ENCODE data around the gene TP53AIP1. TPM values are rescaled to one million over a fixed set of nuclear protein-coding genes. Genes with fewer than 3 reads are reported as not detected.

Gene TP53AIP1
- total and polyA plus RNA-seq, 4 experiments from 2014 or later = not detected

DNA sequence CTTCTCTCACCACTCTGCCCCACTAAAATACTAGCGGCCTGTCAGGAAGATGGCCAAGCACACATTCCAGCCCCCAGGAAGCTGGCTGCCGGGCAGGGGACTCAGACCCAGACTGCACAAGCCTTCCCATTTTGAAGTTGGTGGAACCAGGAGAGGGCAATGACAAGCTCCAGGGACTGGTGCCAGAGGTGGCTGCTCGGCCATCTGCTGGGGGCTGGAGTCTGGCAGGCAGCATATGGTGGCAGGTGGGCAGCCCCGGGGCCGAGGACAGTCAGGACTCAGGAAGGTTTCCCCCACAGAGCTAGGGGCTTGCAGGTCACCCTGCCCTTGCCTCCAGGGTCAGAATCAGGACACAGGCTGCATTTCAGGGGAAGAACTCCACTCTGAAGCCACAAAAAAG, 28.9 kb downstream of the TP53AIP1 start:
- H3K27ac ChIP-seq (ENCODE audit: low read depth, low read length) = no peak overlapping the region
- Mint-ChIP-seq H3K27ac (no peak overlapping the region), H3K4me1 (no peaks in the 10 kb centered on the region), H3K27me3 (peaks cover 21 to 40% of the 10 kb centered on the region in 2 donors), H3K36me3 (peaks cover 0 to 3% of the 10 kb centered on the region in 2 donors), H3K4me3 (no peak overlapping the region), H3K9me3 (peaks cover 0 to 3% (median 0%) of the 10 kb centered on the region in 8 donors)
- no peak for DNase-seq
- H3K36me3 ChIP-seq (ENCODE audit: insufficient read depth, low read length) = no peaks in the 10 kb centered on the region
- ChIA-PET CTCF (ENCODE audit: partially characterized antibody) (interaction anchor here (2.3 kb wide), 1 partner anchor 29 kb away, joined by 8 read pairs; no protein-coding TSS in a partner anchor), POLR2A (ENCODE audit: partially characterized antibody) (no interaction called here)
- H3K4me3 ChIP-seq (ENCODE audit: low read length in 2 of 2) = no peak overlapping the region
- no peaks in the 10 kb centered on the region for H3K4me1 ChIP-seq (ENCODE audit: insufficient read depth, low read length)
- no peaks in the 10 kb centered on the region for H3K9me3 ChIP-seq (ENCODE audit: control insufficient read depth in 1 of 2, low read length in 2 of 2)
- H3K27me3 ChIP-seq (ENCODE audit: insufficient read depth, low read length) = peaks cover 10% of the 10 kb centered on the region
- intact Hi-C loops (cut with micrococcal nuclease) = no loop called here

DNA sequence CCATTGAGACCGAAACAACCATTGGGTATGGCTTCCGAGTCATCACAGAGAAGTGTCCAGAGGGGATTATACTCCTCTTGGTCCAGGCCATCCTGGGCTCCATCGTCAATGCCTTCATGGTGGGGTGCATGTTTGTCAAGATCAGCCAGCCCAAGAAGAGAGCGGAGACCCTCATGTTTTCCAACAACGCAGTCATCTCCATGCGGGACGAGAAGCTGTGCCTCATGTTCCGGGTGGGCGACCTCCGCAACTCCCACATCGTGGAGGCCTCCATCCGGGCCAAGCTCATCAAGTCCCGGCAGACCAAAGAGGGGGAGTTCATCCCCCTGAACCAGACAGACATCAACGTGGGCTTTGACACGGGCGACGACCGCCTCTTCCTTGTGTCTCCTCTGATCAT, 31.0 kb downstream of the TP53AIP1 start:
- peaks cover 0 to under 1% (median 0%) of the 10 kb centered on the region in 4 donors for H3K4me1 Mint-ChIP-seq
- peaks cover 0 to 3% (median 0%) of the 10 kb centered on the region in 8 donors for H3K9me3 Mint-ChIP-seq
- Histone ChIP-seq H3K4me3 (ENCODE audit: low read length in 2 of 2) (no peak overlapping the region), H3K9me3 (ENCODE audit: control insufficient read depth in 1 of 2, low read length in 2 of 2) (no peaks in the 10 kb centered on the region), H3K4me1 (ENCODE audit: insufficient read depth, low read length) (peaks cover under 1% of the 10 kb centered on the region), H3K36me3 (ENCODE audit: insufficient read depth, low read length) (no peaks in the 10 kb centered on the region), H3K27ac (ENCODE audit: low read depth, low read length) (no peak overlapping the region), H3K27me3 (ENCODE audit: insufficient read depth, low read length) (peaks cover 14% of the 10 kb centered on the region)
- peaks cover 24 to 33% of the 10 kb centered on the region in 2 donors for H3K27me3 Mint-ChIP-seq
- no peak for DNase-seq
- H3K36me3 Mint-ChIP-seq = no peaks in the 10 kb centered on the region
- POLR2A ChIA-PET (ENCODE audit: partially characterized antibody) = no interaction called here
- no peak overlapping the region for H3K4me3 Mint-ChIP-seq
- CTCF ChIA-PET (ENCODE audit: partially characterized antibody) = interaction anchor here (11.7 kb wide), 1 partner anchor 26 kb away, joined by 104 read pairs; no protein-coding TSS in a partner anchor
- intact Hi-C loops (cut with micrococcal nuclease) = no loop called here
- H3K27ac Mint-ChIP-seq = no peak overlapping the region

DNA sequence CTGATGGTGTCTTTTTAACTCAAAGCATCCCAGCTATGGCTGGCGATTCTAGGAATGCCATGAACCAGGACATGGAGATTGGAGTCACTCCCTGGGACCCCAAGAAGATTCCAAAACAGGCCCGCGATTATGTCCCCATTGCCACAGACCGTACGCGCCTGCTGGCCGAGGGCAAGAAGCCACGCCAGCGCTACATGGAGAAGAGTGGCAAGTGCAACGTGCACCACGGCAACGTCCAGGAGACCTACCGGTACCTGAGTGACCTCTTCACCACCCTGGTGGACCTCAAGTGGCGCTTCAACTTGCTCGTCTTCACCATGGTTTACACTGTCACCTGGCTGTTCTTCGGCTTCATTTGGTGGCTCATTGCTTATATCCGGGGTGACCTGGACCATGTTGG, 31.4 kb downstream of the TP53AIP1 start:
- no peak for DNase-seq
- H3K27me3 Mint-ChIP-seq = peaks cover 24 to 32% of the 10 kb centered on the region in 2 donors
- no peaks in the 10 kb centered on the region for H3K9me3 ChIP-seq (ENCODE audit: control insufficient read depth in 1 of 2, low read length in 2 of 2)
- H3K36me3 Mint-ChIP-seq = no peaks in the 10 kb centered on the region
- intact Hi-C loops (cut with micrococcal nuclease) = no loop called here
- CTCF ChIA-PET (ENCODE audit: partially characterized antibody) = interaction anchor here (11.7 kb wide), 1 partner anchor 25 kb away, joined by 104 read pairs; no protein-coding TSS in a partner anchor
- H3K27me3 ChIP-seq (ENCODE audit: insufficient read depth, low read length) = peaks cover 18% of the 10 kb centered on the region
- H3K27ac ChIP-seq (ENCODE audit: low read depth, low read length) = no peak overlapping the region
- H3K4me3 ChIP-seq (ENCODE audit: low read length in 2 of 2) = no peak overlapping the region
- peaks cover under 1 to 5% (median 2%) of the 10 kb centered on the region in 4 donors for H3K4me1 Mint-ChIP-seq
- peaks cover 0 to 3% (median 0%) of the 10 kb centered on the region in 8 donors for H3K9me3 Mint-ChIP-seq
- no peak overlapping the region for H3K27ac Mint-ChIP-seq
- no peak overlapping the region for H3K4me3 Mint-ChIP-seq
- H3K36me3 ChIP-seq (ENCODE audit: insufficient read depth, low read length) = no peaks in the 10 kb centered on the region
- POLR2A ChIA-PET (ENCODE audit: partially characterized antibody) = no interaction called here
- peaks cover 5% of the 10 kb centered on the region for H3K4me1 ChIP-seq (ENCODE audit: insufficient read depth, low read length)

DNA sequence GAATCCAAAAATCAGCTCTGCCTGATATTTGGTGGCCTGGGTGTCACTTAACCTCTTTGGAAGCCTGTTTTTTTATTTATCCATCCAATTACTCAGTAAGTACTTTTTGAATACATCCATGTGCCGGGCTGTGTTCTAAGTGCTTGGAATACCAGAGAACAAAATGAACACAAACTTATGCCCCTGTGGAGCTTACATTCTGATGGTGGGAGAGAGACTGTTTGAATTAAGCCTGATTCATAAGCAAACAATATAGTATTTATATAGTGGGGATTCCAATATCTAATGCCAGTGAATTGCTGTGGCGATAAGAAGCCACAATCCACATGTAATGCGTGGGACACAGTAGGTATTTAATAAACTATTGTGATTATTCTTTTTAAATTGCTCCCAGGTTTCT, 32.1 kb downstream of the TP53AIP1 start:
- Histone ChIP-seq H3K27me3 (ENCODE audit: insufficient read depth, low read length) (peaks cover 18% of the 10 kb centered on the region), H3K9me3 (ENCODE audit: control insufficient read depth in 1 of 2, low read length in 2 of 2) (no peaks in the 10 kb centered on the region), H3K27ac (ENCODE audit: low read depth, low read length) (no peak overlapping the region), H3K4me1 (ENCODE audit: insufficient read depth, low read length) (peaks cover 10% of the 10 kb centered on the region), H3K36me3 (ENCODE audit: insufficient read depth, low read length) (no peaks in the 10 kb centered on the region), H3K4me3 (ENCODE audit: low read length in 2 of 2) (no peak overlapping the region)
- no peak for DNase-seq
- H3K9me3 Mint-ChIP-seq = peaks cover 0 to under 1% (median 0%) of the 10 kb centered on the region in 8 donors
- no peak overlapping the region for H3K27ac Mint-ChIP-seq
- peaks cover 6 to 11% (median 8%) of the 10 kb centered on the region in 4 donors for H3K4me1 Mint-ChIP-seq
- intact Hi-C loops (cut with micrococcal nuclease) = no loop called here
- CTCF ChIA-PET (ENCODE audit: partially characterized antibody) = interaction anchor here (11.7 kb wide), 1 partner anchor 25 kb away, joined by 104 read pairs; no protein-coding TSS in a partner anchor
- POLR2A ChIA-PET (ENCODE audit: partially characterized antibody) = no interaction called here
- H3K27me3 Mint-ChIP-seq = peaks cover 20 to 31% of the 10 kb centered on the region in 2 donors
- no peaks in the 10 kb centered on the region for H3K36me3 Mint-ChIP-seq
- H3K4me3 Mint-ChIP-seq = no peak overlapping the region

DNA sequence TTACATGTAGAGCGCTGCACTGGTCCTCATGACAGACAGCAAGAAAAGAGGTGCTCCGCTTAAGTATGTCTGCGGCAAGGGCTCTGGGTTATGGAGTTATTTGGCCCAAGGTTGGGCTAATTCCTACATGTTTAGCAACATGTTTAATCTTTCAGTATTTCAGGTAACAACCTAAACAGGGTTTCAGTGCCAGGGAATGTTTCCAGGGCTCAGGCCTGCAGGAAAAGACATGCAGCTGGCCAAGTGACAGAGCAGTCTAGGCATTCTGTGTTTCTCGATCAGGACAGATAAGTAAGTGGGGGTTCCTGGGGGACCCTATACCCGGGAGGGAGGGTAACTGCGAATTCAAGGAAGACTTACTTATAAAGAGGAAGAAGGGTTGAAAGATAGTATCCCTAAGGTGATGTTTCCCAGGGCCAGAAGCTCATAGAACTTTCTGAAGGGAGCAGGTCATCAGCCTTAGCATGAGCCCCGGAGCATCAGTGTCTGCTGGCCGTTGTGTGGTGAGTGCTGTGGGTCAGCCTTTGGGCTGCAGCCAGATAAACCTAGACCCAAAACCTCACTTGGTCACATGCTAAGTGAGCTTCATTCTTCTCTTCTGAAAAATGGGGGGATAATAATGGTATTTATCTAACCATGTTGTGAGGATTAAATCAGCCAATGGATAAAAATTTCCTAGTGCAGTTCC, 33.1 kb downstream of the TP53AIP1 start:
- CTCF ChIA-PET (ENCODE audit: partially characterized antibody) = interaction anchor here (11.7 kb wide), 1 partner anchor 24 kb away, joined by 104 read pairs; no protein-coding TSS in a partner anchor

DNA sequence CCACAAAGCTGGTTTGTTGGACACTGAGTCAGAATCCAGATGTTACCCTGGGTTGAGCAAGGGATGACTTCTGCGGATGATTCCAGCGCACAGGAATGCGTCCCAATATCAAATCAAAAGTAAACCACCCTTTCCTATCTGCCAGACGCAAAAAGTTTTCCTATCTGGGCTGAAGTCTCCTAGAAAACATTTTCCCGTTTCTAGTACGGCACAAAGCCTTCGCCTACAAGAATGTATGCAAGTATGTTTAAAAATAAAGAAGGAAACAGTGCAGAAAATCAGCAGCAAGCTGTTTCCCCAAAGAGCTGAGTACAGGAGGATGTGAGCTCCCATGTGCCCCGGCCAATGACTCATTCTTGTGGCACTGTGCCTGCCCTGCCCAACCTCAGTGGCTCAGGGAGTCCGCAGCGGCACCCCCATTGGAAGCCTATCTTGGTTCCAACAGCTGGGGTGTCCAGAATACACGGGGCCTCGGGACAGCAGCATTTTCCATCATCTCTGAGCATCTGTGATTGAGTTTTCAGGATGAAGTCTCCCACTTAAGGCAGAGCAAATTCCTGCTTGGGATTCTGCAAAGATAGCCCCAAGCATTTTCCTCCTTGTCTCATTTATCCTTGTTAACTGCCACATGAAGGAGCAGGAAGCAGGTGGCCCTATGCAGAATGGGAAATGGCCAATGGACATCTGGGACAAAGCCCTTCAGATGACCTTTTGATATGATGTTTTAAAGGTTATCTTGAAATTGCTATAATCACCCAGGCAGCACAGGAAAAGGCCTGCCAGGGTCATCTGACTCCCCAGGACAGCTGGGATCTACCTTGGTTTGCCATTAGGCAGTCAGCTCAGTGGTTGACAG, 34.1 kb downstream of the TP53AIP1 start:
- peaks cover 11 to 22% (median 15%) of the 10 kb centered on the region in 4 donors for H3K4me1 Mint-ChIP-seq
- H3K4me3 Mint-ChIP-seq = no peak overlapping the region
- DNase-seq = no peak
- no peaks in the 10 kb centered on the region for H3K9me3 ChIP-seq (ENCODE audit: control insufficient read depth in 1 of 2, low read length in 2 of 2)
- no peak overlapping the region for H3K27ac ChIP-seq (ENCODE audit: low read depth, low read length)
- H3K36me3 Mint-ChIP-seq = no peaks in the 10 kb centered on the region
- H3K27me3 Mint-ChIP-seq = peaks cover 20 to 29% of the 10 kb centered on the region in 2 donors
- H3K27me3 ChIP-seq (ENCODE audit: insufficient read depth, low read length) = peaks cover 18% of the 10 kb centered on the region
- no peaks in the 10 kb centered on the region for H3K36me3 ChIP-seq (ENCODE audit: insufficient read depth, low read length)
- ChIA-PET CTCF (ENCODE audit: partially characterized antibody) (interaction anchor here (1.9 to 11.7 kb wide), 2 partner anchors 23 to 751 kb away, joined by 6 to 104 read pairs; no protein-coding TSS in a partner anchor), POLR2A (ENCODE audit: partially characterized antibody) (no interaction called here)
- H3K4me1 ChIP-seq (ENCODE audit: insufficient read depth, low read length) = peaks cover 10% of the 10 kb centered on the region
- H3K4me3 ChIP-seq (ENCODE audit: low read length in 2 of 2) = no peak overlapping the region
- no peaks in the 10 kb centered on the region for H3K9me3 Mint-ChIP-seq
- peak overlapping the region in 1 of 7 donors; percentile 17 for H3K27ac Mint-ChIP-seq
- intact Hi-C loops (cut with micrococcal nuclease) = no loop called here

More for the DNA sequence above, 33.1 kb downstream of the TP53AIP1 start:
- no peak overlapping the region for H3K27ac Mint-ChIP-seq
- no peaks in the 10 kb centered on the region for H3K36me3 Mint-ChIP-seq
- H3K27me3 Mint-ChIP-seq = peaks cover 20 to 28% of the 10 kb centered on the region in 2 donors
- Histone ChIP-seq H3K27me3 (ENCODE audit: insufficient read depth, low read length) (peaks cover 18% of the 10 kb centered on the region), H3K36me3 (ENCODE audit: insufficient read depth, low read length) (no peaks in the 10 kb centered on the region), H3K9me3 (ENCODE audit: control insufficient read depth in 1 of 2, low read length in 2 of 2) (no peaks in the 10 kb centered on the region), H3K27ac (ENCODE audit: low read depth, low read length) (no peak overlapping the region), H3K4me1 (ENCODE audit: insufficient read depth, low read length) (peaks cover 10% of the 10 kb centered on the region), H3K4me3 (ENCODE audit: low read length in 2 of 2) (no peak overlapping the region)
- POLR2A ChIA-PET (ENCODE audit: partially characterized antibody) = no interaction called here
- intact Hi-C loops (cut with micrococcal nuclease) = no loop called here
- H3K4me1 Mint-ChIP-seq = peaks cover 6 to 13% (median 10%) of the 10 kb centered on the region in 4 donors
- no peak for DNase-seq
- no peaks in the 10 kb centered on the region for H3K9me3 Mint-ChIP-seq
- H3K4me3 Mint-ChIP-seq = no peak overlapping the region

DNA sequence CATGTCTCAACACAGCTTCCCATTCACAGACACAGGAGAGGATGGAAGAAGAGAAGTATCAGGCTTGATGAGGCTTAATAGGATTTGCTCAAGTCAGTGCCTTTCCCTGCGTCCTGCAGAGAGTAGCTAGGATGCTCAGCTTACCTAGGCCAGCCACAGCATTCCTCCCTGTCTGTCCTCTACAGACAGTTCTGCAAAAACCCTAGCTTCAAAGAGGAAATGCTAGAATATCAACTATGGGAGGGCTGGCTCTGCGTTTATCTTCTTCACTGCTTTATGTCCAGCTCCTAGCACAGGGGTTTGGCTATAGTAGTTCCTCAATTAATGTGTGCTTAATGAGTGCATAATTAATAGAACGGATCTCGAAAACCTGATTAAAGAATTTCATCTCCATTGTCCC, 35.1 kb downstream of the TP53AIP1 start:
- Histone ChIP-seq H3K27ac (ENCODE audit: low read depth, low read length) (no peak overlapping the region), H3K9me3 (ENCODE audit: control insufficient read depth in 1 of 2, low read length in 2 of 2) (no peaks in the 10 kb centered on the region), H3K4me3 (ENCODE audit: low read length in 2 of 2) (no peak overlapping the region), H3K27me3 (ENCODE audit: insufficient read depth, low read length) (peaks cover 18% of the 10 kb centered on the region), H3K36me3 (ENCODE audit: insufficient read depth, low read length) (no peaks in the 10 kb centered on the region), H3K4me1 (ENCODE audit: insufficient read depth, low read length) (peaks cover 10% of the 10 kb centered on the region)
- Mint-ChIP-seq H3K9me3 (no peaks in the 10 kb centered on the region), H3K36me3 (no peaks in the 10 kb centered on the region), H3K4me3 (peak overlapping the region in 1 of 8 donors; percentile 18), H3K4me1 (peaks cover 11 to 27% (median 16%) of the 10 kb centered on the region in 4 donors), H3K27me3 (peaks cover 23 to 25% of the 10 kb centered on the region in 2 donors), H3K27ac (no peak overlapping the region)
- DNase-seq = no peak
- intact Hi-C loops (cut with micrococcal nuclease) = no loop called here
- POLR2A ChIA-PET (ENCODE audit: partially characterized antibody) = interaction anchor here (0.6 kb wide), 1 partner anchor 878 kb away, joined by 3 read pairs; no protein-coding TSS in a partner anchor
- CTCF ChIA-PET (ENCODE audit: partially characterized antibody) = interaction anchor here (0.7 to 11.7 kb wide), 6 partner anchors 11 to 750 kb away, joined by 3 to 104 read pairs (median 7); partner anchors contain the start of gene KCNJ5

Data from CD4-positive, alpha-beta memory T cell (primary cell).